Hepatocyte (in vitro differentiated cells): ENCODE results near the gene PYGM.

Experiments
- CTCF ChIP-seq: fragments of 200-600 bp; sonication (generic); IDR thresholded peaks from 2 replicates; pipeline ENCODE4 v1.5.1; 2016; ENCODE audit warnings: antibody characterized with exemption, mild to moderate bottlenecking; ENCODE audit not compliant: poor library complexity
- EZH2 ChIP-seq: fragments of 200-600 bp; sonication (generic); IDR thresholded peaks from 2 replicates; pipeline ENCODE4 v1.6.1; 2016; ENCODE audit warnings: antibody characterized with exemption, mild to moderate bottlenecking, borderline replicate concordance

- no peak for TF ChIP-seq CTCF
- no peak for TF ChIP-seq EZH2
Measured at GRCh38 chr11:64712430-64713015, 47.3 kb downstream of the PYGM start.
